Measurements from ENCODE around the gene TNFRSF1B.
"Not testable (repeated sequence)": the region's sequence is repeated elsewhere in the genome, so short reads cannot be mapped to it uniquely, and the experiment has no call there.

TNFRSF1B gene

DNA sequence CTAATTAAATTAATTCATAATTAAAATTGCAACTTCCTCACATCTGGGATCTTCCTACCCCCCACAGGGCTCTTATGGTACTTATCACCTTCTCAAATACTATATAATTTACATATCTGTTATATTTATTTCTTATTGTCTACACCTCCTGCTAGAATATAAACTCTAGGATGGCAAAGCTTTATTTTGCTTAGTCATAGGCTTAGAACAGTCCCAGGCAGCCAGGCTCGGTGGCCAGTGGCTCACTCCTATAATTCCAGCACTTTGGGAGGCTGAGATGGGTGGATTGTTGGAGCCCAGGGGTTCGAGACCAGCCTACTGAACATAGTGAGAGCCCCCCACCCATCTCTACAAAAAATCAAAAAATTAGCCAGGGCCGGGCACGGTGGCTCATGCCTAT is 53.0 kb downstream of the TNFRSF1B start:
- Histone ChIP-seq H3K4ac (ENCODE audit: low read depth, low read length) (no peak overlapping the region), H2AFZ (ENCODE audit: insufficient read depth, low read length, poor library complexity) (no peak overlapping the region), H3K4me2 (ENCODE audit: low read length) (no peak overlapping the region), H3K9ac (ENCODE audit: low read length) (no peak overlapping the region), H3K9me3 (ENCODE audit: insufficient read depth, low read depth, low read length) (peaks cover 13% of the 10 kb centered on the region), H4K8ac (ENCODE audit: low read depth, low read length) (no peak overlapping the region), H3K27me3 (ENCODE audit: insufficient read depth, low read length) (no peaks in the 10 kb centered on the region), H3K79me2 (ENCODE audit: control insufficient read depth, insufficient read depth, low read length, poor library complexity) (no peaks in the 10 kb centered on the region), H3K4me1 (ENCODE audit: control insufficient read depth in 1 of 2, insufficient read depth in 2 of 2, low read length in 2 of 2) (no peaks in the 10 kb centered on the region), H4K91ac (ENCODE audit: low read depth, low read length) (no peak overlapping the region), H3K4me3 (ENCODE audit: low read depth, low read length) (no peak overlapping the region), H3K18ac (ENCODE audit: low read length) (no peak overlapping the region), H3K27ac (ENCODE audit: low read depth, low read length) (no peak overlapping the region), H2BK12ac (ENCODE audit: low read length) (no peak overlapping the region), H2AK5ac (ENCODE audit: low read length) (no peak overlapping the region), H3K36me3 (ENCODE audit: control insufficient read depth in 1 of 2, insufficient read depth in 2 of 2, low read length in 2 of 2) (no peaks in the 10 kb centered on the region), H3K23ac (ENCODE audit: low read length) (no peak overlapping the region), H2BK5ac (ENCODE audit: low read depth, low read length, poor library complexity) (no peak overlapping the region), H2BK120ac (ENCODE audit: insufficient read depth, low read length, poor library complexity) (no peak overlapping the region), H3K79me1 (ENCODE audit: low read length) (no peaks in the 10 kb centered on the region), H4K12ac (ENCODE audit: low read depth, low read length) (no peak overlapping the region), H3K14ac (ENCODE audit: low read length) (no peak overlapping the region)
- DNase-seq: no peak
- no CpG with 5 or more reads among the region's 4 CpGs for WGBS (ENCODE audit: extremely low coverage, insufficient coverage, insufficient read length)

GRCh38 chr1:12220890-12221289 is 54.1 kb downstream of the TNFRSF1B start:
- H3K4me1 ChIP-seq (ENCODE audit: control insufficient read depth in 1 of 2, insufficient read depth in 2 of 2, low read length in 2 of 2): no peaks in the 10 kb centered on the region
- DNase-seq: no peak
- no peak overlapping the region for H3K4me3 ChIP-seq (ENCODE audit: low read depth, low read length)
- no peaks in the 10 kb centered on the region for H3K79me2 ChIP-seq (ENCODE audit: control insufficient read depth, insufficient read depth, low read length, poor library complexity)
- H2AK5ac ChIP-seq (ENCODE audit: low read length): no peak overlapping the region
- H3K36me3 ChIP-seq (ENCODE audit: control insufficient read depth in 1 of 2, insufficient read depth in 2 of 2, low read length in 2 of 2): no peaks in the 10 kb centered on the region
- peaks cover 9% of the 10 kb centered on the region for H3K9me3 ChIP-seq (ENCODE audit: insufficient read depth, low read depth, low read length)
- H3K4me2 ChIP-seq (ENCODE audit: low read length): no peak overlapping the region
- no peak overlapping the region for H2BK120ac ChIP-seq (ENCODE audit: insufficient read depth, low read length, poor library complexity)
- WGBS (ENCODE audit: extremely low coverage, insufficient coverage, insufficient read length): no CpG with 5 or more reads among the region's 2 CpGs
- H3K4ac ChIP-seq (ENCODE audit: low read depth, low read length): no peak overlapping the region
- peak overlapping the region; percentile 3 for H3K9ac ChIP-seq (ENCODE audit: low read length)
- no peaks in the 10 kb centered on the region for H3K79me1 ChIP-seq (ENCODE audit: low read length)
- no peak overlapping the region for H3K18ac ChIP-seq (ENCODE audit: low read length)
- H2BK5ac ChIP-seq (ENCODE audit: low read depth, low read length, poor library complexity): no peak overlapping the region
- H2AFZ ChIP-seq (ENCODE audit: insufficient read depth, low read length, poor library complexity): no peak overlapping the region
- H3K27me3 ChIP-seq (ENCODE audit: insufficient read depth, low read length): no peaks in the 10 kb centered on the region
- H3K14ac ChIP-seq (ENCODE audit: low read length): no peak overlapping the region
- no peak overlapping the region for H4K12ac ChIP-seq (ENCODE audit: low read depth, low read length)
- H2BK12ac ChIP-seq (ENCODE audit: low read length): no peak overlapping the region
- no peak overlapping the region for H3K23ac ChIP-seq (ENCODE audit: low read length)
- no peak overlapping the region for H3K27ac ChIP-seq (ENCODE audit: low read depth, low read length)
- H4K91ac ChIP-seq (ENCODE audit: low read depth, low read length): no peak overlapping the region
- H4K8ac ChIP-seq (ENCODE audit: low read depth, low read length): no peak overlapping the region

- not testable (repeated sequence) for H4K91ac ChIP-seq (ENCODE audit: low read depth, low read length); H3K79me1 ChIP-seq (ENCODE audit: low read length); H4K8ac ChIP-seq (ENCODE audit: low read depth, low read length); H3K23ac ChIP-seq (ENCODE audit: low read length); H3K18ac ChIP-seq (ENCODE audit: low read length); H3K36me3 ChIP-seq (ENCODE audit: control insufficient read depth in 1 of 2, insufficient read depth in 2 of 2, low read length in 2 of 2); H3K4me1 ChIP-seq (ENCODE audit: control insufficient read depth in 1 of 2, insufficient read depth in 2 of 2, low read length in 2 of 2); H2BK120ac ChIP-seq (ENCODE audit: insufficient read depth, low read length, poor library complexity); H2AK5ac ChIP-seq (ENCODE audit: low read length); H3K27me3 ChIP-seq (ENCODE audit: insufficient read depth, low read length); H3K4ac ChIP-seq (ENCODE audit: low read depth, low read length); H4K12ac ChIP-seq (ENCODE audit: low read depth, low read length); H3K14ac ChIP-seq (ENCODE audit: low read length); H3K79me2 ChIP-seq (ENCODE audit: control insufficient read depth, insufficient read depth, low read length, poor library complexity); H3K4me3 ChIP-seq (ENCODE audit: low read depth, low read length); H3K27ac ChIP-seq (ENCODE audit: low read depth, low read length); H2AFZ ChIP-seq (ENCODE audit: insufficient read depth, low read length, poor library complexity); H2BK5ac ChIP-seq (ENCODE audit: low read depth, low read length, poor library complexity); H2BK12ac ChIP-seq (ENCODE audit: low read length); DNase-seq; H3K9ac ChIP-seq (ENCODE audit: low read length); H3K4me2 ChIP-seq (ENCODE audit: low read length); H3K9me3 ChIP-seq (ENCODE audit: insufficient read depth, low read depth, low read length)
- no CpG with 5 or more reads among the region's 1 CpG for WGBS (ENCODE audit: extremely low coverage, insufficient coverage, insufficient read length)
Observed at GRCh38 chr1:12222700-12223099, 55.9 kb downstream of the TNFRSF1B start.

DNA sequence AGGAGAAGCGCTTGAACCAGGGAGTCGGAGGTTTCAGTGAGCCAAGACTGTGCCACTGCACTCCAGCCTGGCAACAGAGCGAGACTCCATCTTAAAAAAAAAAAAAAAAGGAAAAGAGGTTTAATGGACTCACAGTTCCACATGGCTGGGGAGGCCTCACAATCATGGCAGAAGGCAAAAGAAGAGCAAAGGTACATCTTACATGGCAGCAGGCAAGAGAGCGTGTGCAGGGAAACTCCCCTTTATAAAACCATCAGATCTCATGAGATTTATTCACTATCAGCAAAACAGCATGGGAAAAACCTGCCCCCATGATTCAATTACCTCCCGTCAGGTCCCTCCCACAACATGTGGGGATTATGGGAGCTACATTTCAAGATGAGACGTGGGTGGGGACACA is 57.3 kb downstream of the TNFRSF1B start:
- H3K4me2 ChIP-seq (ENCODE audit: low read length); H3K36me3 ChIP-seq (ENCODE audit: control insufficient read depth in 1 of 2, insufficient read depth in 2 of 2, low read length in 2 of 2); H2BK120ac ChIP-seq (ENCODE audit: insufficient read depth, low read length, poor library complexity); H3K4me3 ChIP-seq (ENCODE audit: low read depth, low read length); H3K9ac ChIP-seq (ENCODE audit: low read length); H4K12ac ChIP-seq (ENCODE audit: low read depth, low read length); H4K91ac ChIP-seq (ENCODE audit: low read depth, low read length); H3K14ac ChIP-seq (ENCODE audit: low read length); H2AFZ ChIP-seq (ENCODE audit: insufficient read depth, low read length, poor library complexity); H2BK5ac ChIP-seq (ENCODE audit: low read depth, low read length, poor library complexity); H4K8ac ChIP-seq (ENCODE audit: low read depth, low read length); H3K79me2 ChIP-seq (ENCODE audit: control insufficient read depth, insufficient read depth, low read length, poor library complexity); H3K9me3 ChIP-seq (ENCODE audit: insufficient read depth, low read depth, low read length); H2AK5ac ChIP-seq (ENCODE audit: low read length); H3K23ac ChIP-seq (ENCODE audit: low read length); H3K27ac ChIP-seq (ENCODE audit: low read depth, low read length); H3K4ac ChIP-seq (ENCODE audit: low read depth, low read length); DNase-seq; H3K4me1 ChIP-seq (ENCODE audit: control insufficient read depth in 1 of 2, insufficient read depth in 2 of 2, low read length in 2 of 2); H3K27me3 ChIP-seq (ENCODE audit: insufficient read depth, low read length); H3K79me1 ChIP-seq (ENCODE audit: low read length); H2BK12ac ChIP-seq (ENCODE audit: low read length); H3K18ac ChIP-seq (ENCODE audit: low read length): not testable (repeated sequence)
- no CpG with 5 or more reads among the region's 6 CpGs for WGBS (ENCODE audit: extremely low coverage, insufficient coverage, insufficient read length)
